ENCODE results near the gene PIM3.

PIM3 gene

GRCh38 chr22:49960159-49961004 is at the start of gene PIM3:
PIM3 (plus strand) TSS chr22:49960772; CDS start chr22:49960948, 176 bp downstream.
- peak; percentile 95 for DNase-seq (ENCODE audit: low spot score)
- peak within 1 kb of the TSS; percentile 93 for H3K4me3 ChIP-seq
- H3K27ac ChIP-seq = peak within 1 kb of the TSS; percentile 76 to 99
- TF ChIP-seq CTCF (IDR thresholded peaks at IDR 0.05) = no peak

- H3K27ac ChIP-seq = no peak overlapping the region
- H3K4me3 ChIP-seq = no peak overlapping the region
- TF ChIP-seq CTCF (IDR thresholded peaks at IDR 0.05) = no peak
- DNase-seq (ENCODE audit: low spot score) = no peak
Observed at GRCh38 chr22:49911881-49912625, 48.5 kb upstream of the PIM3 start.

- Histone ChIP-seq H3K4me3 (no peak overlapping the region), H3K27ac (no peak overlapping the region)
- no peak for DNase-seq (ENCODE audit: low spot score)
- TF ChIP-seq CTCF (IDR thresholded peaks at IDR 0.05) = no peak
Observed at GRCh38 chr22:49913026-49913425, 47.5 kb upstream of the PIM3 start.

- no peak for DNase-seq (ENCODE audit: low spot score)
- H3K4me3 ChIP-seq = no peak overlapping the region
- no peak overlapping the region for H3K27ac ChIP-seq
- TF ChIP-seq CTCF (IDR thresholded peaks at IDR 0.05) = no peak
Observed at GRCh38 chr22:49913446-49913845, 47.1 kb upstream of the PIM3 start.

GRCh38 chr22:49914256-49914655 is 46.3 kb upstream of the PIM3 start:
- no peak for TF ChIP-seq CTCF (IDR thresholded peaks at IDR 0.05)
- Histone ChIP-seq H3K4me3 (no peak overlapping the region), H3K27ac (no peak overlapping the region)
- DNase-seq (ENCODE audit: low spot score) = no peak

- DNase-seq (ENCODE audit: low spot score) = no peak
- no peak for TF ChIP-seq CTCF (IDR thresholded peaks at IDR 0.05)
- no peak overlapping the region for H3K27ac ChIP-seq
- H3K4me3 ChIP-seq = no peak overlapping the region
Observed at GRCh38 chr22:49915610-49916009, 45.0 kb upstream of the PIM3 start.
